HG02943 (cell line): Measurements from ENCODE around the gene DUSP22.
"Not testable (repeated sequence)": the region's sequence is repeated elsewhere in the genome, so short reads cannot be mapped to it uniquely, and the experiment has no call there.

Source experiments
- ATAC-seq: cut with Tn5 transposase; IDR thresholded peaks from one replicate; pipeline ENCODE4 v1.9.1; 2021; ENCODE audit warnings: mild to moderate bottlenecking, low read depth, moderate library complexity; ENCODE audit not compliant: unreplicated experiment

The DUSP22 gene, protein sequence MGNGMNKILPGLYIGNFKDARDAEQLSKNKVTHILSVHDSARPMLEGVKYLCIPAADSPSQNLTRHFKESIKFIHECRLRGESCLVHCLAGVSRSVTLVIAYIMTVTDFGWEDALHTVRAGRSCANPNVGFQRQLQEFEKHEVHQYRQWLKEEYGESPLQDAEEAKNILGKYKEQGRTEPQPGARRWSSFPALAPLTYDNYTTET

DNA sequence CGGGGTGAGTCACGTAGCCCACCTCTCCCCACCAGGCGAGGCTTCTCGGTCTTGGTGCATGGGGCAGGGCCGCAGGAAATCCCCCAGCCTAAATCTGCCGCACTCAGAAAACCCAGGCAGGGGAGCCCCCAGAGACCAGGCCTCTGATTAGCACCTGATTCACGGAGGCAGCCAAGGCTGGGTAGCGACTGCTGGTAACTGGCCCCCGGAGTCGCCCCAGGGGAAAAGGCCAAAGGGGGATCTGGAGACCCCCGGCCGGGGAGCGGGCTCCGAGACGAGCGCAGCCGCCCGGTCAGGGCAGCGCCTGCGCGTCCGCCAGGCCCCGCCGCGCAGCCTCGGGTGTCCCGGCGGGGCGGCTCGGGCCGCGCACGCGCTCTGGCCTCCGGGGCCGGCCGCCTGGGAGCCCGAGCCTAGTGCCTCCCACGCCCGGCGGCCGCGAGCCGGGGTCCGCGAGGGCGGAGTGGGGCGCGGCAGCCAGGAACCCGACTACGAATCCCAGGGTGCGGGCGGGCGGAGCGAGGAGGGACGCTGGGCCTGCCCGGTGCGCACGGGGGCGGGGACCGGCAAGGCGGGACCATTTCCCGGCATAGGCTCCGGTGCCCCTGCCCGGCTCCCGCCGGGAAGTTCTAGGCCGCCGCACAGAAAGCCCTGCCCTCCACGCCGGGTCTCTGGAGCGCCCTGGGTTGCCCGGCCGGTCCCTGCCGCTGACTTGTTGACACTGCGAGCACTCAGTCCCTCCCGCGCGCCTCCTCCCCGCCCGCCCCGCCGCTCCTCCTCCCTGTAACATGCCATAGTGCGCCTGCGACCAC lies at the start of gene DUSP22:
Gene DUSP22 (plus strand): TSS at position 791 of the 809 bp plus-strand sequence. CDS start 53 bp downstream, outside the sequence.
- peak; percentile 38 for ATAC-seq

DNA sequence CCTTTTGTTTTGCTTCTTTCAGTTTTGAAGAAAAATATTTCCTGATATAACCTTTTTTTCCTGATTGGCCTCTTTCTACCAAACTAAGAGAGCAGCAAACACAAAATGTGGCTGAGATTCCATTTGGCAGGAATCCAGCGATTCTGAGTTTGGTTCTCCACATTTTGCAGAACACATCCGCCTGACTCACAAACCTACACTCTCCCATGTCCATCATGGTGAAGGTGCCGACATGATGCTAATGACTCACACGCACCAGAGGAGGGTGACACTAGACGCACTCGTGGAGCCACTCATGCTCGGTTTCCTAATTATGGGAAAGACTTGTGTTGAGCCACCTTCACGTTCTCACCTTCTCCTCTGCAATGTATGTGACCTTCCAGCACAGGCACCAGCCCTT lies 45.9 kb upstream of the DUSP22 start:
- no peak for ATAC-seq

DNA sequence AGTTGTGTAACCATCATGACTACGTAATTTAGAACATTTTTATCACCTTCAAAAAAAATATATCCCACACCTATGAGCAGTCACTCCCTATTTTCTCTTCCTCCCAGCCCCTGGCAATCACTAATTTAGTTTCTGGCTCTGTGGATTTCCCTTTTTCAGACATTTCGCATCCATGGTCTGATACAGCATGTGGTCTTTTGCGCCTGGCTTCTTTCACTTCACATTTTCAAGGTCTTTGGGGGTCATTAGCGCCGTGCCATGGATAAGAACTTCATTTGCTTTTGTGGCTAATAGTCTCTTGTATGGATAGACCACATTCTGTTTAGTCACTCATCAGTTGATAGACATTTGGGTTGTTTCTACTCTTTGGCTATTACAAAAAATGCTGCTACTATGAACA lies 44.9 kb upstream of the DUSP22 start:
- ATAC-seq = no peak

DNA sequence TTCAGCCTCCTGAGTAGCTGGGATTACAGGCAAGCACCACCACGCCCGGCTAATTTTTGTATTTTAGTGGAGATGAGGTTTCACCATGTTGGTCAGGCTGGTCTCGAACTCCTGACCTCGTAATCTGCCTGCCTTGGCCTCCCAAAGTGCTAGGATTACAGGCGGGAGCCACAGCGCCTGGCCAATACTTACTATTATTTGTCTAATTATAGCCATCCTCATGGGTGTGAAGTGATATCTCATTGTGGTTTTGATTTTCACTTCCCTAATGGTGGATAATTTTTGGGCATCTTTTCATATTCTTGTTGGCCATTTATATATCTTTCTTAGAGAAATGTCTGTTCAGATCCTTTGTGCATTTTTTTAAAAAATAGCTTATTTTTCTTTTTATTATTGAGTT lies 44.2 kb upstream of the DUSP22 start:
- not testable (repeated sequence) for ATAC-seq

DNA sequence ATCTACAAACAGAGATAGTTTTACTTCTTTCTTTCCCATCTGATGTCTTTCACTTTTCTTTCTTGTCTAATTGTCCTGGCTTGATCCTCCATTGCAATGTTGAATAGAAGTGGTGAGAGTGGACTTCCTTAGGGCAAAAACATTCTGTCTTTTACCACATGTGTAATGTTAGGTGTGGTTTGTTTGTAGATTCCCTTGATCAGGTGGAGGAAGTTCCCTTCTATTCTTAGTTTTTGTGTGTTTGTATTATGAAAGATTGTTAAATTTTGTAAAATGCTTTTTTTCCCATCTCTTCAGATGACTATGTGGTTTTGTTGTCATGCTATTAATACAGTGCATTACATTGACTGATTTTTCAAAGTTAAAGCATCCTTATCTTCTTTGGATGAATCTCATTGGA lies 41.6 kb upstream of the DUSP22 start:
- ATAC-seq = no peak

DNA sequence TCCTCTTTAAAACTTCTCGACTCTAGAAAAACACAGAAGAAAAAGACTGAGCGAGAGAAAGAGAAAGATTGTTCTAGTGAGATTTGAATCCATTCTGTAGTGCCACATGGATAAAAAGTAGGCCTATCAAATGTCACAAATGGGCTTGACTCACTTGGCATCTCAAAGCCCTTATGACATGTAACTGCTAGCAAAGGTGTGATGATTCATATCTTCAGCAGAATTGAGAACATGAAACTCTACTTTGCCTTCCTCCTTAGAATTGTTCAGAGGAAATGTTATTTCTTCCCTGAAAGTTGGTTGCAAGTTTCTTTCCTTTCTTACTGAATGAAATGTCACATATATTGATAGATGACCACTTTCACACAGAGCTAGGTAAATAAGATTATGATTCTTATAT lies 40.4 kb upstream of the DUSP22 start:
- no peak for ATAC-seq

DNA sequence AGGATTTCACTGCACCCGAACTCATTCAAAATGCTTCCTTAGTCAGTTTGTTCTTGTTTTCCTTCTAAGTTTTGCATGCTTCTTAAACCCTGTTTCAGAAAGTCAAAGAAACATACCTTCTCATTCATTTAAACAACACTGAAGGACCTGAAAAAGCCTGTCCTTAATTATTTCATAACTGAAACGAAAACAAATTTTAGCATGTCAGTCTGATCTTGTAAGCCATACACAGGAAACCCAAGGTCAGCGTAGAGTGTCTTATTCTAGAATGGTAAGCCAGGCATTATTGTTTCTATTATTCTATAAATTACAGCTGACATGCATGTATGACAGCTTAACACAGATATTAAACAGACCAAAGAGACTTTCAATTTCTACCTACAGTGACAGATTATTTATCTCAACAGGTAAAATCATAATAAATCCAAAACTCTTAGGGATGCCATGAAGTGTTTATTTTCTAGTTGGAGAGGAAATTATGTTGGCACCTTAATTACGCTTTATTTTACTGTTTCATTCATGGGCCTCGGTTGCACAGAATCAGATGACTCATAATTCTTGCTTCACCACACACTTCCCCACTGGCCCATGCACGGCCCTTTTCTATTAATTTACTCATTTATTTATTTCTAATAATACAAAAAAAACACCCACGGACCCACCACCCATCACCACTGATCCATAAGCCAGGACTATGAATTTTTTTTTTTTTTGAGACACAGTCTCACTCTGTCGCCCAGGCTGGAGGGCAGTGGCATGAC lies 39.3 kb upstream of the DUSP22 start:
- no peak for ATAC-seq

DNA sequence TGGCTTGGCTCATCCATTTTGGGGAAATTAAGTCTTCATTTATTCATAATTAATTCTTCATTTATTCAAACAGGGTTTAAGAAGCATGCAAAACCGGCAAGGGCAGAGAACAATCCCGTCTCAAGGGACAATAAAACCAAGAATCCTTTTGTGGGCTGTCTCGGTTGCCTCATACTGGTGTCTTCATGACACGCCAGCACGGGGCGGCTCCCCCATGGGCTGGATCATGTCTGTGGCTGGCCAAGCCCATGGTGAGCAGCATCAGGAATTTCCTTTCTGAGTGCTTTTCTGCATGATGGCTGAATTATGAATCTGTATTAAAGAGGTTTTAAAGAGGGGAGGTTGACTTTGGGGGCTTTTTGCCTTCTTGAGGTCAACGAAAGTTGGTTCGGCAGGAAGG lies 38.3 kb upstream of the DUSP22 start:
- ATAC-seq = no peak

DNA sequence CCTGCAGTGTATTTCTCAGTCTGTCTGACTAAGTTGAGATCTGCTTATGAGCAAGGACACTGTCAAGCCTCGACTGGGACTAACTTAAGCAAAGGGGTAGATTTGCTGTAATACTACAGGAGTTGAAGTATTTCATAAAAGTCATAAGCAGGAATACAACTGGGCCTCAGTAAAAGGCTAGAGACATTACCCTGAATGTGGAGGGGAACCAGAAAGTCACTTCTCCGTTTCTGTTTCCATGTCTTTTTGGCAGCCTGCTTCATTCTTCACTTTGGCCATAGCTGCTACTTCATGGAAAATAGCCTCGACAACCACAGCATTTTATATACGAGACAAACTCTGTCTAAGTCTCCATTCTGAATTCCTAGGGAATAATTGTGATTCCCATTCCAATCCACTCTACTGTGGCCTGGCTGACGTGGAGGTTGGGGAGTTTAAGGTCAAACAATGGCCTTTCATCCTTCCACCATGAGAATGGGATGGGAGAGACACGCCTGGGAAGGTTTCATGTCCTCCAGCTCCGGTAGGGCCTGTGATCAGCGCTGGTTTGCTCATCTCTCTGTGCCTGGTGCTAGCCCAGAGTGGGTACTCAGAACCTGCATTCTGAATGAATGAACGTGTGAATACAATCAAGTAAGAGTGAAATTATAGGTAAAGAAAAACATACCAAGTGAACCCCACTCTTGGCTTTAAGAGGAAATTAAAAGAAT lies 37.1 kb upstream of the DUSP22 start:
- ATAC-seq = no peak

DNA sequence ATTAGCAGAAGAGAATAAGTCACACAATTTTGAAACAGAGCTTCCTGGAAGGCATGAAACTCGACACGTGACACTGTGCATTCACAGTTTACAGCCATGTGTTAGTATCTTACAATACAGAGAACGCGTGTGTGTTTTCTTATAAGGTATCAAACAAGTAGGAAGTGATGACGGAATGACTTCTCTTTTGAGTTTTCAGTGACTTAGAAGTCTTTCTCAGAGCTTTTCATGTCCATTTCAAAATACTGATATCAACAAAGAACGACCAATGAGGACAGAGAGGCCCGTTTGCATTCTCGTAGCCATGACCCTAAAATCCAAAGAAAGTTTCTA lies 36.6 kb upstream of the DUSP22 start:
- no peak for ATAC-seq

DNA sequence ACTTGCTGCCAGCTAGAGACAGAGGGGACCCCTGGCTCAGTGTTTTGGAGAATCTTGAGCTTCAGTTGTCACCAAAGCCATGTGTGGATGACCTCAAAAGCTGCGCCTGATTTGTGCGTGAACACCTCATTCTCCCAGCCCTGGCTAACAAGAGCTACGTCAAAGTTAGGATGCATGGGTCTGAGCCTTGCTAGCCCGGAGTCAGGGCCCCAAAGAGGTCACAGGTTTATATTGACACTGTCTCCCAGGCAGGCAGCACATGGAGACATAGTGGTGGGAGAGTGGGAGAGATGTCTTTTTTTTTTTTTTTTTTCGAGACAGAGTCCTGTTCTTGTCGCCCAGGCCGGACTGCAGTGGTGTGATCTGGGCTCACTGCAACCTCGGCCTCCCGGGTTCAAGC lies 36.1 kb upstream of the DUSP22 start:
- no peak for ATAC-seq

DNA sequence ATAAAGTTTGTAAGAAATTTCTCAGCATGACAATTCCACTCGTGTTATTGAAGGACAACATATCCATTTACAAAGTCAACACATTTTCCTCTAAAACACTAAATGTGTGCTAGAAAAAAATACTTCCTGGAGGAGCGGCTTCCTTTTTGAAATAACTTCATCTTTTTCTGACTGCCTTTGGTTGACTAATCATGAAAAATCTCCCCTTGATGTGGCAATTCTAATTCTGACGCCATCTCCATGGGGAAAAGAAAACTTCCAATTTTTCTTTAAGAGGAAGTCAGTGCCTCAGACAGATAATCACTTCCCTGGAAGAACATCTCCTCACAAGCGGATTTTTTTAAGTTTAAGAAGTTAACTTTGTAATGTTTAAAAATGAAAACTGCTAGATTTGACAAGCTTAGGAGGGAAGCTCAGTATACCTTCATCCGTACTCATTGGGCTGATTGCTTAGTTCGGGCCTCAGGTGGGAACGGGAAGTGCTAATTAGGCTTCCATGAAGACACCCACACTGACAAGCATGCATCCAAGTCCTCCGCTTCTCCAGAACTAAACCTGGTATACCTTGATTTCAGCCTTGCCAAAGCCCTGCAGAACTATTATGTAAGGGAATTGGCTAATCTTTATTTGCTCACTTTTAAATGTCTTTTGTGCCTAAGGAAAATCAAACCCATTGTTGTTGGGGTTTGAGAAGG lies 35.1 kb upstream of the DUSP22 start:
- no peak for ATAC-seq

DNA sequence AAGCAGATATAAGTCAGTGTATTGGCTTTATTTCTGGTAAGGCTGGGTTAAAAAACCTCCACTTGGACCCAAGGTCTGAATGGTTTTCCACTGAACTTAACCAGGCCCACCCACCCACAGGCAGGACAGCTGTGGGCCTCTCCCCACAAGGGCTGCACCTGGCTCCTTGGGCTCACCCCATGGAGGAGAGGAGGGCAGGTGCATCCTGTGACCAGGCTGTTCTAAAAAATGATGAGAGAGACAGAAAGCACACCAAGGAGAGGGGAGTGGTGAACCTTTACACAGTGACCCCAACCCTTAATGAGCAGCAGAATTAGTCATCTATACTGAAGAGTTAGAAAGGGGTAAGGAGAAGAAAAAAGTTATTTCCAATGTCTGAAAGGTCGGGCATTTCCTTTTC lies 34.5 kb upstream of the DUSP22 start:
- no peak for ATAC-seq

DNA sequence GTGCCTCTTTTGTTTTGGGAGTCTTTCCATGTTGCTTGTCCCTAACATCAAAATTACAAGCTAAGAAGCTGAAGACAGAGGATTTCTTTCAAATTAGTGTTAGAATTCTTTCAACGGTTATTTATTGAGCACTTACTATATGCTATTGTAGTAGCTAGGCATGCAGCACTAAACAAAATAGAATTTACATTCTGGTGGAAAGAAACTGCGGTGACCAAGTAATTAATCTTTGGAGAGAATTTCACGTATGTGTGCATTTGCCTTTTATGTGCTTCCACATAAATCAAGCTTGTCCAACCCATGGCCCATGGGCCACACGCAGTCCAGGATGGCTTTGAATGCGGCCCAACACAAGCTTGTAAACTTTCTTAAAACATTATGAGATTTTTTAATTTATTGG lies 33.0 kb upstream of the DUSP22 start:
- no peak for ATAC-seq

DNA sequence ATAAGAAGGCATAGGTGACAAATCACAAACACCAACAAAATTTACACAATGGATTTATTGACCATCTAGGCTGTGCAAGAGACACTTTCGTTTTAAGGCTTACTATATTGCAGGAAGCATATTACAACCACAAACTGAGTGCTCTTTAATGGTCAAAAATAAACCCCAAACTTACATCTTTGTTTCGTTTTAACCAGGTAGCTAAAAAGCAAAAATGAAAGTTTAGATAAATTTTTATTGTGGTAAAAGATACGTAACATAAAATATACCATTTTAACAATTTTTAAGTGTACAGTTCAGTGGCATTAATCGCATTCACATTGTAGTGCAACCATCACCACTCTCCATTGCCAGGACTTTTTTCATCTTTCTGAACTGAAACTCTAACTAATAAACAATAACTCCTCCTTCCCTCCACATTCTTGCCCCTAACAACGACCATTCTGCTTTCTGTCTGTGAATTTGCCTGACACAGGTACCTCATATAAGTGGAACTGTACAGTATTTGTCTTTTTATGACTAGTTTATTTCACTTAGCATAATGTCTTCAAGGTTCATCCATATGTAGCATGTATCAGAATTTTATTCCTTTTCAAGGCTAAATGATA lies 32.3 kb upstream of the DUSP22 start:
- peak; percentile 51 for ATAC-seq

DNA sequence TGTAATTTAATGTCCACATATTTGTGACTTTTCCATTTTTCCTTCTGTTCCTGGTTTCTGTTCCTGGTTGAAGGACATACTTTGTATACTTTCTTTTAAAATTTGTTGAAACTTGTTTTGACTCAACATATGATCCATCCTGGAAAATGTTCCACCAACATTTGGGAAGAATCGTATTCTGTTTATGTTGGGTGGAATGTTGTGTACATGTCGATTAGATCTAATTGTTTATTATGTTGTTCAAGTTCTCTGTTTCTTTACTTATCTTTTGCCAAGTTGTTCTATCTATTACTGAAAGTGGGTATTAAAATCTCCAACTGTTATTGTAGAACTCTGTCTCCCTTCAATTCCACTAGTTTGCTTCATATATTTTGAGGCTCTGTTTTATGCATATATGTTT lies 27.7 kb upstream of the DUSP22 start:
- no peak for ATAC-seq

DNA sequence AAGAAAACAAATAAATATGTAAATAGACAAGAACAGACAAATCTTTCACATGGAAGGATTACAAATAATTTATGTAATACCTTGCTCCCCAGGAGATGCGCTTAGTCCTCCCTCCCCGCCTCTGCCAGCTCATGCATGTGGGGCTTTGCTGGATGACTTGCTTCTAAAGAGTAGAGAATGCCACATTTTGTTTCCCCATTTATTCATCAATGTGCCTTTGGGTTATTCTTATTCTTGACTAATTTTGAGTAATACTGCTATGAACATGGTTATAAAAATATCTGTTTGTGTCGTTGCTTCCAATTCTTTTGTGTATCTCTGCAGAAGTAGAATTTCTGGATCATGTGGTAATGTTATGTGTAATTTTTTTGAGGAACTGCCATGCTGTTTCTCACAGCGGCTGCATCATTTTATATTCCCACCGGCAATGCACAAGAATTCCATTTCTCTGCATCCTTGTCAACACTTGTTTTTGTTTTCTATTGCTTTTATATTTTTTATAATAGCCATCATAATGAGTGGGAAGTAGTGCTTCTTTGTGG lies 23.8 kb upstream of the DUSP22 start:
- ATAC-seq = no peak

DNA sequence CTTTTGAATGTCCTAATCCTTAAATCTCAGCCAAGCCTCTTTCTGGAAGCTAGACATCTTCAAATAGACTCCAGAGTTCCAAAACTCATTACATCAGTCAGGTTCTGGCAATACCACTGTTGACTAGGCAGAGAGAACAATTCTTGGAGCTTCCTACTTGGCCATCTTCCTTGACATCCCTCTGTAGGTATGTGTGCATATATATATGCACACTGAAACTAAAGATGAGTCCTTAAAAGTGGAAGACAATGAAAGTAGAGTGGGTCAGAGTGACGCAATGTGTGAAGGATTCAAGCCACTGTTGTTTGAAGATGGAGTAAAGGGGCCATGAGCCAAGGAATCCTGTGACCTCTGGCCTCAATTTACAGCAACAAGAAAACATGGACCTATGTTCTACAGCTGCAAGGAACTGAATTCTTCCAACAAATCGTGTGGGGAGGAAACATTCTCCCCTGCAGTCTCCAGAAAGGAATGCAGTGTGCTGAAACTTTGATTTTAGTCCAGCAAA lies 18.7 kb upstream of the DUSP22 start:
- no peak for ATAC-seq

DNA sequence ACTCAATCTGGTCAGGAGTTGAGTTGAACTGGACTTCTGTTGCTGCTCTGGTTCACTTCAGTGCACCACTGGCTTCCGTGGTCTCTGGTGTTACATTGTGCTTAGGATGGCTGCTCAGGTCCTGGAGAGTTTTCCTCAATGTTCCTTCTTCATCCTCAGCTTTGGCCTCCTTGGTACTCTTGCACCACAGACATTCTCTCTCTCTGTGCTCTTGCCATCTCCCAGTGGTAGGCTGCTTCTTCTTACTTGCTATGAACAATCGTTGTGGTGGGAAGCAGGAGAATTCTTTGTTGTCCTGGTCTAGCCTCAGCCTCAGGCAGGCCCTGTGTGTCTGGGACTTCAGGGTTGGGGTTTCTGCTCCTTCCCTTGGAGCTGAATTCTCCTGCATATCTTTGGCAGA lies 14.5 kb upstream of the DUSP22 start:
- no peak for ATAC-seq

DNA sequence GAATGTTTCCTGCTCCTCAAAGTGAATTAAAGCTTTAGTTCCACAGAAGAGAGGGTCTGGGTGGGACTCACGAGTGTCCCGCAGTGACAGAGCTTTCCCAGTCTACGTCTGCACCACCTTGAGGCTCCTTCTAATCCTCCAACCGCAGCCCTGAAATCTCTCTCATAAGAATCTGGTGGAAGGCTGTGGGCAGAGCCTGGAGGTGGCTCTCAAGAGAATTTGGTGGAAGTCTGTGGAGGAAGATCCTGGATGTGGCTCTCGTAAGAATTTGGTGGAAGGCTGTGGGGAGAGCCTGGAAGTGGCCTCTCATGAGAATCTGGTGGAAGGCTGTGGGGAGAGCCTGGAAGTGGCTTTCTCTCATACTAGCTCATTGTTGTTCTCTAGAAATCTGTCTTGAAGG lies 13.8 kb upstream of the DUSP22 start:
- no peak for ATAC-seq
